Glutamatergic neuron (in vitro differentiated cells): ENCODE data around the gene AGBL3. TPM values are rescaled to one million over a fixed set of nuclear protein-coding genes. Genes with fewer than 3 reads are reported as not detected.

Experiments
- DNase-seq: peaks from one replicate; pipeline ENCODE4 v3.0.0; 2022
- H3K27ac Mint-ChIP-seq: one replicate; pipeline ENCODE4 v1.8.0; 2020; ENCODE audit warnings: mild to moderate bottlenecking, mixed read lengths, inconsistent platforms; ENCODE audit not compliant: unreplicated experiment
- H3K27me3 Mint-ChIP-seq: one replicate; pipeline ENCODE4 v1.8.0; 2020; ENCODE audit warnings: mild to moderate bottlenecking, moderate library complexity, mixed read lengths, inconsistent platforms; ENCODE audit not compliant: unreplicated experiment
- H3K36me3 Mint-ChIP-seq: one replicate; pipeline ENCODE4 v1.8.0; 2020; ENCODE audit warnings: mild to moderate bottlenecking, mixed read lengths, inconsistent platforms; ENCODE audit not compliant: unreplicated experiment
- H3K4me1 Mint-ChIP-seq: one replicate; pipeline ENCODE4 v1.8.0; 2020; ENCODE audit warnings: mild to moderate bottlenecking, low read depth, mixed read lengths, inconsistent platforms; ENCODE audit not compliant: unreplicated experiment
- H3K4me3 Mint-ChIP-seq: one replicate; pipeline ENCODE4 v1.8.0; 2020; ENCODE audit warnings: mild to moderate bottlenecking, mixed read lengths, inconsistent platforms; ENCODE audit not compliant: unreplicated experiment
- H3K9me3 Mint-ChIP-seq: one replicate; pipeline ENCODE4 v1.8.0; 2020; ENCODE audit warnings: mild to moderate bottlenecking, moderate library complexity, mixed read lengths, inconsistent platforms; ENCODE audit not compliant: unreplicated experiment
- total RNA-seq: library from RNA; stranded (reverse); fragmentation: NEBNext Ultra II Directional; extraction: Animal tissue kit (Norgen Biotek cat#: 25700); gene quantifications from one replicate; pipeline ENCODE4 v1.2.1, GENCODE V29; 2021; ENCODE audit not compliant: unreplicated experiment
- TF ChIP-seq, protein P1 (sequence below): fragments of 200-600 bp; sonication (generic); IDR thresholded peaks from one replicate; pipeline ENCODE4 v1.5.0; 2021; ENCODE audit not compliant: partially characterized antibody, unreplicated experiment

The AGBL3 gene
- total RNA-seq, 1 donor from 2014 or later = 2.3 TPM

DNA sequence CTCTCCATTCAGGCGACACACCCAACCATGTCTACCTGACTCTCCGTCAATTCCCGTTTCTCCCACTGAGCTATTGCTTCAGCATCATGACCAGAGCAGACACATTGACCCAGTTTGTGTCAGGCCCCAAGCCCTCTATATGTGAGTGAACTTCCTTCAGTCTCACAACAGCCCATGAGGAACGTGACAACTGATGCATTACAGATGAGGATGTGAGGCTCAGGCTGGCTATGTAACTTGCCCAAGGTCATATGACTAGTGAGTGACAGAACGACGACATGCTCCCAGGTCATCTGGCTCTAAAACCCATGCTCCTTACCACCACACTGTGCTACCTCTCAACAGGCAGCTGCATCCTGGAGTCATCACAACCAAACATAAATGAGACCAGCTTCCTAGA, 165.2 kb downstream of the AGBL3 start:
- TF ChIP-seq, protein P1, sequence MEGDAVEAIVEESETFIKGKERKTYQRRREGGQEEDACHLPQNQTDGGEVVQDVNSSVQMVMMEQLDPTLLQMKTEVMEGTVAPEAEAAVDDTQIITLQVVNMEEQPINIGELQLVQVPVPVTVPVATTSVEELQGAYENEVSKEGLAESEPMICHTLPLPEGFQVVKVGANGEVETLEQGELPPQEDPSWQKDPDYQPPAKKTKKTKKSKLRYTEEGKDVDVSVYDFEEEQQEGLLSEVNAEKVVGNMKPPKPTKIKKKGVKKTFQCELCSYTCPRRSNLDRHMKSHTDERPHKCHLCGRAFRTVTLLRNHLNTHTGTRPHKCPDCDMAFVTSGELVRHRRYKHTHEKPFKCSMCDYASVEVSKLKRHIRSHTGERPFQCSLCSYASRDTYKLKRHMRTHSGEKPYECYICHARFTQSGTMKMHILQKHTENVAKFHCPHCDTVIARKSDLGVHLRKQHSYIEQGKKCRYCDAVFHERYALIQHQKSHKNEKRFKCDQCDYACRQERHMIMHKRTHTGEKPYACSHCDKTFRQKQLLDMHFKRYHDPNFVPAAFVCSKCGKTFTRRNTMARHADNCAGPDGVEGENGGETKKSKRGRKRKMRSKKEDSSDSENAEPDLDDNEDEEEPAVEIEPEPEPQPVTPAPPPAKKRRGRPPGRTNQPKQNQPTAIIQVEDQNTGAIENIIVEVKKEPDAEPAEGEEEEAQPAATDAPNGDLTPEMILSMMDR = no peak

DNA sequence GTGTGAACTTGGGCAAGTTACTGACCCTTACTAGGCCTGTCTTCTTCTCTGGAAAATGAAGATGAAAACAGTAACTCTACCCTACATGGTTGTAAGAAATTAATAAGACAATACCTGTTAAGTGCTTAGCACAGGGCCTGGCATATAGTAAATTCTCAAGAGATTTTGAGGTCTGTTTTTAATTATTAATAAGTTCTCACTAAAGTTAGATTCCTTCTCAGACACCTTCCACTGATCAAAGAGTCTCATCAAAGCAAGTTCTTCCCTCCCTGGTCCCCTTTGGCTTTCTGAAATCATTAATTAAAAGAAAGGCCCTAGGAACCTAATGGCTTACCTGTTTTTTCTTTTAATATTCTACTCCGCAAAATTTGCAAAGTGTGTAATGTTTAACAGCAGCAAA, 166.1 kb downstream of the AGBL3 start:
- DNase-seq = no peak
- Mint-ChIP-seq H3K4me1 (no peaks in the 10 kb centered on the region), H3K36me3 (peaks cover 38% of the 10 kb centered on the region), H3K9me3 (peaks cover 9% of the 10 kb centered on the region), H3K27ac (no peak overlapping the region), H3K27me3 (peaks cover 3% of the 10 kb centered on the region), H3K4me3 (no peak overlapping the region)
- TF ChIP-seq, protein P1 = no peak

More for the DNA sequence above, 165.2 kb downstream of the AGBL3 start:
- Mint-ChIP-seq H3K27ac (no peak overlapping the region), H3K9me3 (peaks cover 3% of the 10 kb centered on the region), H3K27me3 (no peaks in the 10 kb centered on the region), H3K4me3 (no peak overlapping the region), H3K4me1 (no peaks in the 10 kb centered on the region), H3K36me3 (peaks cover 30% of the 10 kb centered on the region)
- DNase-seq = no peak

DNA sequence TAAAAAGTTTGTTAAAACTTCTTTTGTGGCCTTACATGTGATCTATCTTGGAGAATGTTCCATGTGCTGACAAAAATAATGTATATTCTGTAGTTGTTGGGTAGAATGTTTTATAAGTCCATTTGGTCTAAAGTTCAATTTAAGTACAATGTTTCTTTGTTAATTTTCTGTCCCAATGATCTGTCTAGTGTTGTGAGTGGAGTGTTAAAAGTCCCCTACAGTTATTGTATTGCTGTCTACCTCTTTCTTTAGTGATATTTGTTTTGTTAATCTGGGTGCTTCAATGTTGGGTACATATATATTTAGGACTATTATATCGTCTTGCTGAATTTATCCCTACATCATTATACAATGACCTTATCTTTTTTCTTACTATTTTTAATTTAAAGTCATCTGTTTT, 168.4 kb downstream of the AGBL3 start:
- Mint-ChIP-seq H3K4me3 (no peak overlapping the region), H3K4me1 (peaks cover 4% of the 10 kb centered on the region), H3K9me3 (peaks cover 10% of the 10 kb centered on the region), H3K27me3 (peaks cover 3% of the 10 kb centered on the region), H3K27ac (no peak overlapping the region), H3K36me3 (peaks cover 46% of the 10 kb centered on the region)
- TF ChIP-seq, protein P1 = no peak
- DNase-seq = no peak

DNA sequence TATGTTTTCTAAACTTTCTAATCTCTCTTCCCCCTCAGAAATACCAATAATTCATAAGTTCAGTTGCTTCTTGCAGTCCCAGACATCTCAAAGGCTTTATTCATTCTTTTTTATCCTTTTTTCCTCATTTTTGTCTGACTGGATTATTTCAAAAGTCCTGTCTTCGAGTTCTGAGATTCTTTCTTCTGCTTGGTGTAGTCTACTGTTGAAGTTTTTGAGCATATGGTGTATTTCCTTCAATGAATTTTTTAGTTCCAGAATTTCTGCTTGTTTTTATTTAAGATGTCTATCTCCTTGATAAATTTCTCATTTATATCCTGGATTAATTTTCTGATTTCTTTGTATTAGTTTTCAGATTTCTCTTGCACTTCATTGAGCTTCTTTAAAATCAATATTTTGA, 170.0 kb downstream of the AGBL3 start:
- Mint-ChIP-seq H3K27ac (no peak overlapping the region), H3K9me3 (peaks cover 12% of the 10 kb centered on the region), H3K27me3 (peaks cover 3% of the 10 kb centered on the region), H3K4me3 (no peak overlapping the region), H3K36me3 (peaks cover 46% of the 10 kb centered on the region), H3K4me1 (peaks cover 15% of the 10 kb centered on the region)
- DNase-seq = no peak
- TF ChIP-seq, protein P1 = no peak

DNA sequence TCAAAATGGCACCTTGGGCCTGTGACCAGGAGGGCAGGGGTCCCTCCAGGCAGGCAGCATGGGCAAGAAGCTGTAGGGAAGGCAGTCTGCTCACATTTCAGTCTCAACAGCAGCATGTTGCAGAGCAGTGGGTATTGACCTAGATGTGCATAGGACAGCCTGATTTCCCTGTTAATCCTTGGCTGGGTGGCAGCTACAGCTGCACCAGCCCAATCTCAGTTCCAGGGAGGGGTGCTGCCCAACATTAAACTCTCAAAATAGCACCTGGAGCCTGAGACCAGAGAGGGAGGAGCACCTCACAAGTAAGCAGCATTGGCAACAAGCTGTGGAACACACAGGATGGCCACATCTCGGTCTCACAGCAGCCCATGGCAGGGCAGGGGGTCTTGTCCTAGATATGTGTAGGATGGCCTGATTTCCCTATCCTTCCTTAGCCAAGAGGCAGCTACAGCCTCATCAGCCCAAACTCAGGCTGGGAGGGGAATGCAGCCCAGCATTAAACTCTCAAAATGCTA, 171.9 kb downstream of the AGBL3 start:
- TF ChIP-seq, protein P1 = no peak
- Mint-ChIP-seq H3K27ac (no peak overlapping the region), H3K9me3 (peaks cover 20% of the 10 kb centered on the region), H3K4me1 (peaks cover 18% of the 10 kb centered on the region), H3K27me3 (peaks cover 3% of the 10 kb centered on the region), H3K36me3 (peaks cover 56% of the 10 kb centered on the region), H3K4me3 (no peak overlapping the region)
- DNase-seq = no peak
